Neural progenitor cell (in vitro differentiated cells): Measurements from ENCODE around the gene LAMTOR1.

Source experiments
- EZH2 ChIP-seq: fragments of 200-600 bp; sonication (generic); IDR thresholded peaks from 2 replicates; pipeline ENCODE4 v1.6.1; 2017; ENCODE audit warnings: antibody characterized with exemption, mild to moderate bottlenecking, moderate library complexity
- EZH2phosphoT487 ChIP-seq: fragments of 200-600 bp; sonication (generic); IDR thresholded peaks from 2 replicates; pipeline ENCODE4 v1.6.1; 2017; ENCODE audit warnings: antibody characterized with exemption
- TF ChIP-seq, protein P1 (sequence below): fragments of 200-600 bp; sonication (generic); IDR thresholded peaks from 2 replicates; pipeline ENCODE4 v1.5.1; 2017; ENCODE audit warnings: antibody characterized with exemption, mild to moderate bottlenecking

DNA sequence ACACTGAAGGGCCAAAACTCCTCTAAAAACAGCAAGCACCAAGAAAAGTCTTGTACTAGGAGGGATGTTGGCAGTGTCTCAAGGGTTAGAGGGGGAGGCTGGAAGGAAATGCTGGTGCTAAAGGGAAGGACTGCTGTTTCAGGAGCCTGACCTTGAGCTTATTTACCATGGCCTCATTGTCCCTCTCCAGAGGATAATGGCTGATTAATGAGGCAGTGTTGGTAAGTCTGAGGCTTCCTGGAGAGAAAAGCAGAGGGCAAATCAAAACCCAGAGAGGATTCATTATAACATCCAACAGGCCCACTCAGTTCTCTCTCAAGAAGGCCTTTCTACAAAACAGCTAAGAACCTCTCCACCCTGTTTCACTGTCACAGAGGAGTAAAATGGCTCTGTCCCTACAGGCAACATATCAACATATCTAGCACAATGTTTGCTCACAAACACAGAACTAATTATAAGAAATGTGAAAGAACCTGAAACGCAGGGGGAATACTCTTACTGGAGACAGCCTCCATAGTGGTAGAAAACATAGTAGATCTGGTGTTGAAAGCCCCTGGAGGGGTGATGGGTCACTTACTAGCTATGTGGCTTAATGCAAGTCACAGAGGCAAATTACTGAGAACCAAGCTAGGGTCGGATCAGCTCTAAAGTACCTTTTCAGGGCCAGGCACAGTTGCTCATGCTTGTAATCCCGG is 54.2 kb downstream of the LAMTOR1 start:
- TF ChIP-seq, protein P1, sequence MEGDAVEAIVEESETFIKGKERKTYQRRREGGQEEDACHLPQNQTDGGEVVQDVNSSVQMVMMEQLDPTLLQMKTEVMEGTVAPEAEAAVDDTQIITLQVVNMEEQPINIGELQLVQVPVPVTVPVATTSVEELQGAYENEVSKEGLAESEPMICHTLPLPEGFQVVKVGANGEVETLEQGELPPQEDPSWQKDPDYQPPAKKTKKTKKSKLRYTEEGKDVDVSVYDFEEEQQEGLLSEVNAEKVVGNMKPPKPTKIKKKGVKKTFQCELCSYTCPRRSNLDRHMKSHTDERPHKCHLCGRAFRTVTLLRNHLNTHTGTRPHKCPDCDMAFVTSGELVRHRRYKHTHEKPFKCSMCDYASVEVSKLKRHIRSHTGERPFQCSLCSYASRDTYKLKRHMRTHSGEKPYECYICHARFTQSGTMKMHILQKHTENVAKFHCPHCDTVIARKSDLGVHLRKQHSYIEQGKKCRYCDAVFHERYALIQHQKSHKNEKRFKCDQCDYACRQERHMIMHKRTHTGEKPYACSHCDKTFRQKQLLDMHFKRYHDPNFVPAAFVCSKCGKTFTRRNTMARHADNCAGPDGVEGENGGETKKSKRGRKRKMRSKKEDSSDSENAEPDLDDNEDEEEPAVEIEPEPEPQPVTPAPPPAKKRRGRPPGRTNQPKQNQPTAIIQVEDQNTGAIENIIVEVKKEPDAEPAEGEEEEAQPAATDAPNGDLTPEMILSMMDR: no peak
- no peak for TF ChIP-seq EZH2phosphoT487
- no peak for TF ChIP-seq EZH2
